Measurements from ENCODE around the gene ANK3.

ANK3 gene

GRCh38 chr10:60107308-60107976, 282.2 kb downstream of the ANK3 start:
- TF ChIP-seq CTCF (conservative IDR thresholded peaks at IDR 0.05; ENCODE audit: low read length): no peak
- no peak for DNase-seq (ENCODE audit: low read depth)

GRCh38 chr10:60105295-60105695, 284.4 kb downstream of the ANK3 start:
- no peak for TF ChIP-seq CTCF (conservative IDR thresholded peaks at IDR 0.05; ENCODE audit: low read length)

More at GRCh38 chr10:60107308-60107976, 282.2 kb downstream of the ANK3 start:
- H3K4me3 ChIP-seq (ENCODE audit: low read length): no peak overlapping the region

GRCh38 chr10:60101821-60102220, 287.9 kb downstream of the ANK3 start:
- DNase-seq (ENCODE audit: low read depth): no peak
- H3K4me3 ChIP-seq (ENCODE audit: low read length): no peak overlapping the region
- no peak for TF ChIP-seq CTCF (conservative IDR thresholded peaks at IDR 0.05; ENCODE audit: low read length)

More at GRCh38 chr10:60105295-60105695, 284.4 kb downstream of the ANK3 start:
- peak; percentile 39 for DNase-seq (ENCODE audit: low read depth)
- H3K4me3 ChIP-seq (ENCODE audit: low read length): no peak overlapping the region

- H3K4me3 ChIP-seq (ENCODE audit: low read length): no peak overlapping the region
- peak; percentile 73 for TF ChIP-seq CTCF (conservative IDR thresholded peaks at IDR 0.05; ENCODE audit: low read length)
- DNase-seq (ENCODE audit: low read depth): peak; percentile 63
These were observed 289.5 kb downstream of the ANK3 start for GRCh38 chr10:60099998-60100747.

- TF ChIP-seq CTCF (conservative IDR thresholded peaks at IDR 0.05; ENCODE audit: low read length): peak; percentile 34
- no peak for DNase-seq (ENCODE audit: low read depth)
- no peak overlapping the region for H3K4me3 ChIP-seq (ENCODE audit: low read length)
These were observed 290.7 kb downstream of the ANK3 start for GRCh38 chr10:60098677-60099601.

GRCh38 chr10:60096761-60097513, 292.7 kb downstream of the ANK3 start:
- TF ChIP-seq CTCF (conservative IDR thresholded peaks at IDR 0.05; ENCODE audit: low read length): no peak
- H3K4me3 ChIP-seq (ENCODE audit: low read length): no peak overlapping the region
- no peak for DNase-seq (ENCODE audit: low read depth)
